SJSA1 (cell line): ENCODE measurements around the gene TRMT61B. TPM values are rescaled to one million over a fixed set of nuclear protein-coding genes. Genes with fewer than 3 reads are reported as not detected.

ENCODE experiments used
- DNase-seq, 2 experiments: peaks; one replicate each; pipeline ENCODE4 v3.0.0-alpha.2; 2015 to 2020; ENCODE audit warnings: low spot score in 2 of 2, low read depth in 1 of 2
- H3K27ac ChIP-seq: fragments of 250-450 bp; sonication (Bioruptor Pico); 2 replicates; pipeline ENCODE4 v1.5.1; 2020; ENCODE audit warnings: mild to moderate bottlenecking, moderate library complexity
- H3K27me3 ChIP-seq: fragments of 250-450 bp; sonication (Bioruptor Pico); replicated peaks from 2 replicates; pipeline ENCODE4 v1.5.1; 2020; ENCODE audit warnings: mild to moderate bottlenecking, moderate library complexity
- H3K36me3 ChIP-seq: fragments of 250-450 bp; sonication (Bioruptor Pico); 2 replicates; pipeline ENCODE4 v1.5.1; 2020; ENCODE audit warnings: mild to moderate bottlenecking
- H3K4me1 ChIP-seq: fragments of 250-450 bp; sonication (Bioruptor Pico); replicated peaks from 2 replicates; pipeline ENCODE4 v1.6.1; 2021; ENCODE audit warnings: mild to moderate bottlenecking
- H3K4me3 ChIP-seq: fragments of 250-450 bp; sonication (Bioruptor Pico); 2 replicates; pipeline ENCODE4 v1.5.1; 2020; ENCODE audit warnings: mild to moderate bottlenecking
- H3K9me3 ChIP-seq: fragments of 250-450 bp; sonication (Bioruptor Pico); replicated peaks from 2 replicates; pipeline ENCODE4 v1.5.1; 2020; ENCODE audit warnings: mild to moderate bottlenecking
- total RNA-seq: library from RNA; depleted of rRNA; stranded (reverse); fragments of >200 nt; shearing (Covaris generic); gene quantifications from 2 replicates; pipeline ENCODE4 v1.2.3, GENCODE V29; 2014

Gene TRMT61B
- total RNA-seq, 1 experiment from 2014 or later, result 16.6 TPM

DNA sequence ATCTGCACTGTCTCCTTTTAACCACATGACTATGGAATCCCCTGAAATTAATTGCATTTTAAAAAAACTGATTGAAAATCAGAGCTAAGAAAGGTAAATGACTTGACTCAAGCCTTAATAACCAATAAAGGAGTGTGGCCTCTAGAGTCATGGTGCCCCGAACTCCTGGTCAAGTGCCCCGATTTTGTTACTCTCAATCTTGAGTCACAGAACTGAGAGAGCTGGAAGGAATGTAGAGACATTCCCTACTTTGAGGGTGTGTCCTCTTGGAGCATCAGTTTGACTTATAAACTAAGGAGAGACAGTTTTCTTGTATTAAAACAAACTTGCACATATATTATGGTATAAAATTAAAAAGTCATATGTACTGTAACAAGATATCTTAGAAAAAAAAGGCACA lies 26.8 kb upstream of the TRMT61B start:
- peak in 1 of 2 experiments; percentile 12 for DNase-seq
- peaks cover 14% of the 10 kb centered on the region for H3K36me3 ChIP-seq
- H3K4me1 ChIP-seq, result peaks cover 14% of the 10 kb centered on the region
- H3K27ac ChIP-seq, result no peak overlapping the region
- no peaks in the 10 kb centered on the region for H3K27me3 ChIP-seq
- no peak overlapping the region for H3K4me3 ChIP-seq
- no peaks in the 10 kb centered on the region; the same call in 1 of the 2 replicates for H3K9me3 ChIP-seq

GRCh38 chr2:28895189-28895893 lies 25.2 kb upstream of the TRMT61B start:
- peaks cover 14% of the 10 kb centered on the region for H3K4me1 ChIP-seq
- H3K36me3 ChIP-seq, result peaks cover 11% of the 10 kb centered on the region
- H3K27me3 ChIP-seq, result no peaks in the 10 kb centered on the region
- H3K4me3 ChIP-seq, result peak overlapping the region; percentile 98
- peak overlapping the region; percentile 55 for H3K27ac ChIP-seq
- H3K9me3 ChIP-seq, result no peaks in the 10 kb centered on the region; the same call in 1 of the 2 replicates
- peak; percentile 46 to 48 for DNase-seq

GRCh38 chr2:28894470-28895188 lies 24.5 kb upstream of the TRMT61B start, which contains the start of gene WDR43:
Gene WDR43, plus strand, starts transcription at chr2:28894667. Its CDS starts 32 bp downstream, at chr2:28894699.
- H3K4me1 ChIP-seq, result peaks cover 14% of the 10 kb centered on the region

DNA sequence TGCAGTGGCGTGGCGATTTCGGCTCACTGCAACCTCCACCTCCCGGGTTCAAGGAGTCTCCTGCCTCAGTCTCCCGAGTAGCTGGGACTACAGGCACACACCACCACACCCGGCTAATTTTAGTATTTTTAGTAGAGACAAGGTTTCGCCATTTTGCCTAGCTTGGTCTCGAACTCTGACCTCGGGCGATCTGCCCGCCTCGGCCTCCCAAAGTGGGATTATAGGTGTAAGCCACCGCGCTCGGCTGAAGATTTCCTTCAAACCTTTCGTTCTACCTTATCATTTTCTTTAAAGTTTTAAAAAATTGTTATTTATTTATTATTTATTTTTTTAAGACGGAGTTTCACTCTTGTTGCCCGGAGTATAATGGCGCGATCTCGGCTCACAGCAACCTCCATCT lies 23.4 kb upstream of the TRMT61B start:
- Histone ChIP-seq H3K36me3 (peaks cover 11% of the 10 kb centered on the region), H3K27me3 (no peaks in the 10 kb centered on the region), H3K4me1 (peaks cover 14% of the 10 kb centered on the region), H3K4me3 (no peak overlapping the region), H3K9me3 (no peaks in the 10 kb centered on the region; the same call in 1 of the 2 replicates), H3K27ac (no peak overlapping the region)
- no peak for DNase-seq

More at GRCh38 chr2:28894470-28895188, 24.5 kb upstream of the TRMT61B start, which contains the start of gene WDR43:
- peak within 1 kb of the TSS; percentile 98 for H3K4me3 ChIP-seq
- H3K27me3 ChIP-seq, result no peaks in the 10 kb centered on the region
- peaks cover 11% of the 10 kb centered on the region for H3K36me3 ChIP-seq
- H3K27ac ChIP-seq, result peak within 1 kb of the TSS; percentile 71
- DNase-seq, result peak; percentile 98 to 99
- no peaks in the 10 kb centered on the region; the same call in 1 of the 2 replicates for H3K9me3 ChIP-seq

- H3K27me3 ChIP-seq, result peaks cover 28% of the 10 kb centered on the region
- H3K27ac ChIP-seq, result no peak overlapping the region
- no peak overlapping the region for H3K4me3 ChIP-seq
- DNase-seq, result no peak
- no peaks in the 10 kb centered on the region for H3K9me3 ChIP-seq
- no peaks in the 10 kb centered on the region for H3K36me3 ChIP-seq
- no peaks in the 10 kb centered on the region for H3K4me1 ChIP-seq
Observed at GRCh38 chr2:28880193-28880592, 10.1 kb upstream of the TRMT61B start.

GRCh38 chr2:28871620-28872019 lies 1.5 kb upstream of the TRMT61B start:
- H3K36me3 ChIP-seq, result peaks cover 5% of the 10 kb centered on the region
- H3K4me3 ChIP-seq, result no peak overlapping the region
- H3K27me3 ChIP-seq, result peaks cover 18% of the 10 kb centered on the region
- no peaks in the 10 kb centered on the region for H3K9me3 ChIP-seq
- no peak overlapping the region for H3K27ac ChIP-seq
- peaks cover 10% of the 10 kb centered on the region for H3K4me1 ChIP-seq
- DNase-seq, result no peak

DNA sequence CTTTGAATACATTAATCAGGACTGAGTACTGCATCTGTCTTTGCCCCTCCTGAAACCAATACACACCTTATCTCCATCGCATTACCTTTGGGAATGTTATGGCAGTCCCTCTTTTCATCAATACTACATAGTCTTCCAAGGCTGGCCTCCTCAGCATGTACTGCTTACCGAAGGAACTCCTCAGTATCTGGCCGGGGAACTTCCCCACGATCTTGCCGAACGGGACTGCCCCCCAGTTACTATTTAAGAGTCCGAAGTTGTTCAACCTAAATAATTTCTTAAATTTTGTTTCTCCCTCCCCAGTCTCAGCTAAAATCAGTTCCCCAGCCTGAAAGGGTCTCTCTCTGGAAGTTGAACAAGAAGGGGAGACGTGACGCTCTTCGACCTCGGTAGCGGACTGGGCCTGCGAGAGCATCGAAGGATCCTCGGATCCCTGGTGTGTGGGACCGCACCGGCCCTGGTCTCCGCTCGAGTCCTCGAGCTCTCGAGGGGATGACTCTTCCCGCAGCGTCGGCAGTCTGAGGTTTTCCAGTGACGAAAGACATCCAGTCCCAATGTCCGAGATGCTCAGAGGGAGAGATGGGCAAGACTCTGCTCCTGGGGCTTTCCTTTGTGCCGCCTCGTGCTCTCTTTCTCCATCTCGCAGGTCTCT lies 489 bp downstream of the TRMT61B start:
- H3K27ac ChIP-seq, result peak overlapping the region; percentile 9; the same call in 1 of the 2 replicates
- H3K4me3 ChIP-seq, result peak overlapping the region; percentile 63
- H3K9me3 ChIP-seq, result no peaks in the 10 kb centered on the region
- peaks cover 12% of the 10 kb centered on the region for H3K36me3 ChIP-seq
- peaks cover under 1% of the 10 kb centered on the region for H3K27me3 ChIP-seq
- H3K4me1 ChIP-seq, result peaks cover 10% of the 10 kb centered on the region
- DNase-seq, result peak in 1 of 2 experiments; percentile 48

GRCh38 chr2:28868611-28869010 lies 1.5 kb downstream of the TRMT61B start:
- peaks cover 10% of the 10 kb centered on the region for H3K4me1 ChIP-seq
- H3K27ac ChIP-seq, result no peak overlapping the region
- no peak for DNase-seq
- H3K27me3 ChIP-seq, result no peaks in the 10 kb centered on the region
- H3K9me3 ChIP-seq, result no peaks in the 10 kb centered on the region
- H3K4me3 ChIP-seq, result no peak overlapping the region
- peaks cover 22% of the 10 kb centered on the region for H3K36me3 ChIP-seq

GRCh38 chr2:28855977-28856376 lies 14.1 kb downstream of the TRMT61B start:
- no peak for DNase-seq

GRCh38 chr2:28855193-28855592 lies 14.9 kb downstream of the TRMT61B start:
- Histone ChIP-seq H3K9me3 (no peaks in the 10 kb centered on the region), H3K27me3 (no peaks in the 10 kb centered on the region), H3K27ac (no peak overlapping the region), H3K4me3 (no peak overlapping the region), H3K4me1 (peaks cover 11% of the 10 kb centered on the region), H3K36me3 (peaks cover 13% of the 10 kb centered on the region; the same call in 1 of the 2 replicates)
- DNase-seq, result peak in 1 of 2 experiments; percentile 55

More at GRCh38 chr2:28855977-28856376, 14.1 kb downstream of the TRMT61B start:
- Histone ChIP-seq H3K27ac (no peak overlapping the region), H3K4me1 (peaks cover 11% of the 10 kb centered on the region), H3K27me3 (no peaks in the 10 kb centered on the region), H3K36me3 (peaks cover 17% of the 10 kb centered on the region), H3K9me3 (no peaks in the 10 kb centered on the region), H3K4me3 (no peak overlapping the region)

DNA sequence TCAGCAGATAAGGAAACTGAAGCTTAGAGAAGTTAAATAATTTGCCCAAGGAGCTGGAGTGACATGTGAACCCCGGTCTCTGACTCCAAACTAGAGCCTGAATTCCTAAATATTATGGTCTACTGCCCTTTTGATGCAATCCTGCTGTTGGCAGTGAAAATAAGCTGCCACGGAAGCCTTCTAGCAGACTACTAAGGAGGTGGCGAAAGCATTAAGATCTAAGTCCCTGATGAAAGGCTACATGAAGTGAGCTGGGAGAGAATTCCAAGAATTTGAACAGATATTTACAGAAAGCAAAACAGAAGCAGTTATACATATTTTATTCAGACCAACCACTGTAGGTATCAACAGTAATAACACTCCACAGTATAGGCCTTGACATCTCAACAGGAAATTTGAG lies 28.1 kb downstream of the TRMT61B start:
- Histone ChIP-seq H3K4me1 (no peaks in the 10 kb centered on the region), H3K27me3 (no peaks in the 10 kb centered on the region), H3K27ac (no peak overlapping the region), H3K36me3 (peaks cover 10% of the 10 kb centered on the region), H3K4me3 (no peak overlapping the region), H3K9me3 (no peaks in the 10 kb centered on the region)
- no peak for DNase-seq

DNA sequence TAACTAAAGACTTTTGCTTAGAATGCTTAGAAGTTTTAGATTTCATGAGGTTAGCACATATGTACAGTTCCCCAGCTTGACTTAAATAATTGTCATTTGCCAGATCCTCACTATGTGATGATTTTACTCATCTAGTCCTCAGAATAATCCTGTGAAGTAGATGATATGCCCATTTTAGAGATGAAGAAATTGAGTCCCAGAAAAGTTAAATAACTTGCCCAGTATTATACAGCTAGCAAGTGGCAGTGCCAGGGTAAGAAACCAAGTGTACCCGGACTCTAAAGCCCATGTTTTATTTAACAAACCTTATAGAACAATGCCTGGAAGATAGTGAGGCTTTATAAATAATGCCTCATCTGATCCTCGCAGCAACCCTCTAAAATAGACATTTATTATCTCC lies 31.1 kb downstream of the TRMT61B start:
- Histone ChIP-seq H3K27ac (no peak overlapping the region), H3K4me1 (no peaks in the 10 kb centered on the region), H3K27me3 (peaks cover 6% of the 10 kb centered on the region; the same call in 1 of the 2 replicates), H3K9me3 (no peaks in the 10 kb centered on the region), H3K4me3 (no peak overlapping the region), H3K36me3 (peaks cover 6% of the 10 kb centered on the region; the same call in 1 of the 2 replicates)
- DNase-seq, result no peak

DNA sequence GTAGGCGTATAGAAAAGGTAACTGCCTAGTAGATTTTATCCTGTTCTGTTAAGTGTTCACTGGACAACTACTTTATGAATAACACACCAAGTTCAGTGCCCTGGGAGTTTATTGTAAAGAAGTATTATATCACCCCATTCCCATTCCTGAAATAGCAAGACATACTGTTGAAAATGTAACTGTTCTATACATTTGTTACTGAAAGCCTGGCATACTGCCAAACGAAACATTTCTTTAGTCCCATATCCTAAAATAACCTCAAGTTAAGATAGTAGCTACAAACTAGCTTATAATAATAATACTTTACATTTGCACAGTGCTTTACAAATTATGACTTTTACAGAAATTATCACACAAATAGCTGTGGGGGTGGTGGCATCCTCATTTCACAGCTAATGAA lies 34.3 kb downstream of the TRMT61B start:
- no peak for DNase-seq
- no peaks in the 10 kb centered on the region for H3K9me3 ChIP-seq
- no peak overlapping the region for H3K27ac ChIP-seq
- peaks cover 12% of the 10 kb centered on the region; the same call in 1 of the 2 replicates for H3K27me3 ChIP-seq
- no peak overlapping the region for H3K4me3 ChIP-seq
- H3K4me1 ChIP-seq, result no peaks in the 10 kb centered on the region
- H3K36me3 ChIP-seq, result peaks cover 6% of the 10 kb centered on the region; the same call in 1 of the 2 replicates
